Activated CD4-positive, CD25-positive, alpha-beta regulatory T cell treated with anti-CD3 and anti-CD28 coated beads, Interleukin-2, amount 50 U/mL, for 16 hours (primary cell): ENCODE data around the gene SERPINF2.
"Not testable (repeated sequence)": the region's sequence is repeated elsewhere in the genome, so short reads cannot be mapped to it uniquely, and the experiment has no call there.

Source experiments
- DNase-seq: peaks from one replicate; pipeline ENCODE4 v3.0.0-alpha.2; 2020; ENCODE audit warnings: low read depth, low spot score

Gene SERPINF2

DNA sequence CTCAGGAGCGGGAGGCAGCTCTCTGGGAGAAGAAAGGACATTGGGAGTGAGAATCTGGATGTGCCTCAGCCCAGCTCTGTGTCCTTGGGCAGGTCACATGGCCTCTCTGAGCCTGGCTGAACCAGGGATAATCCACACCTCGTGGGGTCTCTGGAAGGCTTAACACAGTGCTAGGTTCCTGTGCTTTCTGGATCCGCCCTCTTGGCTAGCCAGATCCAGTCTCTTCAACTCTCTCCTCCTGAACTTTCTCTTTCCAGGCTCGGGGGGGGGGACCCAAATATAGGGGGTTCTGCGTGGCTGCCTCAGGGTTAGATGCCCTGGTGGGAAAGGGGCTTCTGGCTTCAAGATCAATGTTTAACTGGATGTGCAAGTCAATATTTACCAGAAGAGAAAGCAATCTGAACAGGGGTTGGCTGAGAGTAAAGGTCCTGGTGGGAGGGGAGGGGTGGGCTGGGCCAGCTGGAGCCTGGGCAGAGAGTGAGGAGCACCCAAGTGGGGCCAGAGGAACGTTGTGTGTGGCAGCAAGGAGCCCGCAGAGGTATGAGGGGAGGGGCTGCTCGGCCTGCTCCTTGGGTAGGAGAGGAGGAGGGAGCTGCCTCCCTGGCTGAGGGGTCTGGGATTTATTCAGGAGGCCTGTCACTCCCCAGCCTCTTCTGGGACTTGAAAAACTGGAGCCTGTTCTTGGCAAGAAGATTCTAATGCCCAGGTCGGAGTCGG is at the start of gene SERPINF2:
Gene SERPINF2 (plus strand): TSS at position 501 of the 717 bp plus-strand sequence. CDS start 2,125 bp downstream, outside the sequence.
- no peak for DNase-seq

DNA sequence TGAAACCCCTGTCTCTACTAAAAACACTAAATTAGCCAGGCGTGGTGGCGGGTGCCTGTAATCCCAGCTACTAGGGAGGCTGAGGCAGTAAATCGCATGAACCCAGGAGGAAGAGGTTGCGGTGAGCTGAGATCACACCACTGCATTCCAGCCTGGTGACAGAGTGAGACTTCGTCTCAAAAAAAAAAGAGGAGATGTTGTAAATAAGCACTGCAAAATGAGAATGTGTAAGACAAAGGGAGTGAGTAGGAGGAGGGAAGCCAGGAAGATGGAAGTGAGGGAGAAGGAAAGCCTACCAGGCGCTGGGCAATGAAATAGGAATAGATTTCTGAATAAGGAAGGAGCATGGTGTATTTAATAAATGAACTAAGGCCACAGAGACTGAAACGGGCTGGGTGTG is 49.3 kb upstream of the SERPINF2 start:
- DNase-seq, result no peak

DNA sequence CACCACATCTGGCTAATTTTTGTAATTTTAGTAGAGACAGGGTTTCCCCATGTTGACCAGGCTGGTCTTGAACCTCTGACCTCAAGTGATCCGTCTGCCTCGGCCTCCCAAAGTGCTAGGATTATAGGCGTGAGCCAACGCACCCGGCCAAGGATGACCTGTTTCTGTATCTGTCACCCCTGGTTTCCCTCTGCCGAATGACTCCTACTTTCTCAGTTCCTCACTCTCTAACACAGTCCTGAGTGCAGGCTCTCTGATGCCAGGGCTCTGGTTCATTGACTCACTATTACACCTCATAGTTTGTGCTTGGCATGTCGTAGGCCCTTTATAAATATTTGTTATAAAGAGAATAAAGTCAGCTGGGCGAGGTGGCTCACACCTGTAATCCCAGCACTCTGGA is 47.3 kb upstream of the SERPINF2 start:
- no peak for DNase-seq

DNA sequence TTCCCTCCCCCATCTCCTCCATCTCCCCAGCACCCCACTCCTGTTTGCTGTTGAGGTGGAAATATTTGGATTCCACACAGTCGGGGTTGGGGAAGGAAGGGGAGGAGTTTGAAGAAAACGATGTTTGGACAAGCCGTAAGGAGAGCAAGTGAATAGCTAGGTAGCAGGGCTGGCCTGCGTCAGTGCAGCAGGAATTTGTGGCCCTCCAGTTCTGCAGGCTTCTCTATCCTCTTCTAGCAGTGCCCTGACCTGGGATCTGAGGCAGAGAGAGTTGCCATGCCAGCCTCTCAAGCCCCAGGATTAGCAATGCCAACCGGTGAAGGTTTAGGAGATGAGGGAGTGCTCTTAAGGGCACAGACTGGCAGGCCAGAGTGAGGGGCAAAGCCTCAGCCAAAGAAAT is 45.0 kb upstream of the SERPINF2 start:
- DNase-seq, result no peak

DNA sequence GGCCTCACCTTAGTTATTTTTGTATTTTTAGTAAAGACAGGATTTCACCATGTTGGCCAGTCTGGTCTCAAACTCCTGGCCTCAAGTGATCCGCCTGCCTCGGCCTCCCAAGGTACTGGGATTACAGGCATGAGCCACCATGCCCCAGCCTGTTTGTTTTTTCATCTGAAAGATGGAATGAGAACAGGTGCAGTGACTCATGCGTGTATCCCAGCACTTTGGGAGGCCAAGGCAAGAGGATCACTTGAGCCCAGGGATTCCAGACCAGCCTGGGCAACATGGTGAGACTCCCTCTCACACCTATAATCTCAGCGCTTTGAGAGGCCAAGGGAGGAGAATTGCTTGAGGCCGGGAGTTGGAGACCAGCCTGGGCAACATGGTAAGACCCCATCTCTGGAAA is 42.8 kb upstream of the SERPINF2 start:
- DNase-seq, result not testable (repeated sequence)

DNA sequence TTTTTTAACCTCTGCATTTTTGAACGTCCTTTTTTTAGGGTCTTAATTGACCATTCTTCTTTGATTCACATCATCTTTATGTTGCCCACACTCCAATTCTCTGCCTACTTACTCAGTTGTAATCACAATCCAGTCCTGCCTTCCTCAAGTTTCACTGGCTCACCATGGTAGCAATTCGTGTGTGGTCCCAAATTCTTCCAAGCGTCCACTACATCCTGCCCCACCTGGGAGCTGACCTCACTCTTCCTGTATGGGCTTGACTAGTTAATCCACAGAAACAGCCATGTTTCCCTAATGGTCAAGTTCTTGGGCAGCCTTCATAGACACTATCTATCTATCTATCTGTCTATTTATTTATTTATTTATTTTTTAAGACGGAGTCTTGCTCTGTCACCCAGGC is 39.6 kb upstream of the SERPINF2 start:
- no peak for DNase-seq

DNA sequence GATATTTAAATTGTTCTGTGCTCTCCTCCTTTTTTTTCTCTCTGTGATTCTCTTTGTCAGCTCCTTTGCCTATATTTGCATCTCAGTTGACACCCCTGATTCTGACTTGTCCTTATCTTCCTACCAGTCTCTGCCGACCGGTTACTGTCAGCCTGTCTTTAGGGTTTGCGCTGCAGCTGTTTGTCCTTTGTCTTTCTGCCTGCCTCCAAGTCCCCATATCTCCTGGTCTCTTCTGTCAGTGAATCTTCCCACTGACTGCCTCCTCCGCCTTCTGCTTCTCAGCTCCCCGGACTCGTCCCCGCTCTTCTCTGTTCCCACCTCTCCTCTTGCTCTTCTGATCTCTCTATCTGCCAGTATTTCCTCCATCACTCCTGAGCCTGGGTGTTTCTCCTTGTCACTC is 37.7 kb upstream of the SERPINF2 start:
- DNase-seq, result no peak

DNA sequence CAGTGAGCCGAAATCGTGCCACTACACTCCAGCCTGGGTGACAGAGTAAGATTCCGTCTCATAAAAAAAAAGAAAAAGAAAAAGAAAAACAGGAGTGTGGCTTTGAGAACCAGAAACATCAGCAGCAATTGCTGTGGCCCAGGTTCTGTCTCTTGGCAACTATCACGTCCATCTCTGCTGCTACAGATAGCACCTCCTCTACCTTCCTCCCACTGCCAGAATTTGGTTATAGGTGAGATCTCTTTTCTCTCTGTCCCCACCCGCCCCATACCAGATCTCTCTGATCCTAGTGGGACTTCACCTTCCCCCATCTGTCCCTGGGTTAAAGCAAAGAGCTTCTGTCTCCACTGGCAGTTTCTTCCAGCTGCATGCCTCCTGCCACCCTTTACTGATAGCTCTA is 35.6 kb upstream of the SERPINF2 start:
- no peak for DNase-seq

DNA sequence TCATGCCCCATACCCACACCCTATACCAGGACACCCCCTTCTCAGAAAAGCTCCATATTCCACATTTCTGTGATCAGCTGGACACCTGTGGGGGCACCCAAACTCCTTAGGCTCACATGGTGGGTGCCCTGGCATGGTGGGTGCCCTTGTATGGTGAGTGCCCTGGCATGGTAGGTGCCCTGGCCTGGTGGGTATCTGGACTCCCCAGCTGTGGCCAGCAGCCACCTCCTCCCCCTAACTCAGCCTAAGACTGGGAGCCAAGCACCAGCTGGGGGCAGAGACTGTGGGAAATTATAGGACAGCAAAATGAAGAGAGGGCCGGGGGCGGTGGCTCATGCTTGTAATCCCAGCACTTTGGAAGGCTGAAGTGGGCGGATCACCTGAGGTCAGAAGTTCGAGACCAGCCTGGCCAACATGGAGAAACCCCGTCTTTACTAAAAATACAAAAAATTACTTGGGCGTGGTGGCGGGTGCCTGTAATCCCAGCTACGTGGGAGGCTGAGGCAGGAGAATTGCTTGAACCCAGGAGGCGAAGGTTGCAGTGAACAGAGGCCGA is 33.8 kb upstream of the SERPINF2 start:
- not testable (repeated sequence) for DNase-seq

DNA sequence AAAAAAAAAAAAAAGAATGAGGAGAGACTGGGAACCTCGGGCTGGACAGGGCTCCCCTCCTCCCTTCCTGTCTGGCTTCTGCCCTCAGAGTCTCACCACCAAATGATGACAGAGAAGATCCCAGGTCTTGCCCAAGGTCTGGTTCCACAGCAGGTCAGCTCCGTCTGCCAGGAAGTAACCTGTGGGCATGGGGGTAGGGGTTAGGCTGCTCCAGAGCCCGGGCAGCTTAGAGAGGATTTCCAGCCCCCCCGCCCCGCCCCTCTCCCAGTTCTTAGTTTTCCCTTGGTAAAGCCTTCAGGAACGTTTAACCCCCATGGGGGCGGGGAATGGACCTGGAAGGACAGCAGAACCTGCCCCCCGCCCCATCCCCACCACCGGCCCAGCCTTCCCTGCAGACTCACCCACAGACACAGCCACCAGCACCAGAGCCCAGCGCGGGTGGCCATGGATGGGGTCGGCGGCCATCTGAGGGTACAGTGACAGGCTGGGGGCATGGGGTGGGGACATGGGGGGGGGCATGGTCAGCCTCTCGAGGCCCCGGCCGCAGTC is 33.2 kb upstream of the SERPINF2 start:
- no peak for DNase-seq

DNA sequence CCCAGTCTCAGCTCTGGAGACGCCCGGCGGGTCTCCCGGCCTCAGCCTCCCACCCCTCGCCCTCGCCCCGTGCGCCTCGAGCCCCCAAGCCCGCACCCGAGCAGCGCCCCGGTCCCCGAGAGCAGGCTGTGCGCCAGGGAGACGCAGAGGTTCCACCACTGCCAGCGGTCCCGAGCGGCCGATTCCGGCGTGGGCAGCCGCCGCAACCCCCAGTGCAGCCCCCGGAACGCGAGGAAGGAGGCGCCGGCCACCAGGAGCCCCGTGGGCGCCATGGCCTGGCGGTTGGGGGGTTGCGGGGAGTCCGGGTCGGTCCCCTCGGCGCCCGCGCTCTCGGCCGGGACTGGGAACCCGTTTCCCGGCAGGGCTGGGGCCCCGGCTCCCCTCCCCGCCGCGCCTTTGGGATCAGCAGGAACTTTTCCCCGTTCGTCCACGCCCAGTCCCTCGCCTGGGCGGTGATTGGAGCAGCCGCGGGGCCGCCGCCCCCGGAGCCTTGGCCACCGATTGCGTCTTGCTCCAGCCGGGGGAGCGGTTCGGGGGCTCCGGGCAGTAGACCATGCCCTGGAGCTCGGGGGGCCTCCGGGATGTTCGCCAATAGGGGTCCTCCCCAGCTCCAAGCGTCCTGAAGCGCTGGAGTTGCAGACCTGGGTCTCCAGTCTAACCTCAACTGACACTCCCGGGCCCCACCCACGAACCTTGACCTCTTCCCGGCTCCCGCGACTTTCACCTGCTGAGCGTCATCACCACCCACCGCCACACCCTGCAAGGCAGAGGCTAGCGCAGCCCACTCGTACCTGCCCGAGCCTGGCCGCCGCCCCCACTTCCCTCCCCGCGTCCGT is 32.5 kb upstream of the SERPINF2 start, which contains the start of gene TLCD2:
Gene TLCD2 (minus strand): TSS at position 407 of the 836 bp plus-strand sequence. CDS start 135 bp downstream, at position 272.
- DNase-seq, result no peak

DNA sequence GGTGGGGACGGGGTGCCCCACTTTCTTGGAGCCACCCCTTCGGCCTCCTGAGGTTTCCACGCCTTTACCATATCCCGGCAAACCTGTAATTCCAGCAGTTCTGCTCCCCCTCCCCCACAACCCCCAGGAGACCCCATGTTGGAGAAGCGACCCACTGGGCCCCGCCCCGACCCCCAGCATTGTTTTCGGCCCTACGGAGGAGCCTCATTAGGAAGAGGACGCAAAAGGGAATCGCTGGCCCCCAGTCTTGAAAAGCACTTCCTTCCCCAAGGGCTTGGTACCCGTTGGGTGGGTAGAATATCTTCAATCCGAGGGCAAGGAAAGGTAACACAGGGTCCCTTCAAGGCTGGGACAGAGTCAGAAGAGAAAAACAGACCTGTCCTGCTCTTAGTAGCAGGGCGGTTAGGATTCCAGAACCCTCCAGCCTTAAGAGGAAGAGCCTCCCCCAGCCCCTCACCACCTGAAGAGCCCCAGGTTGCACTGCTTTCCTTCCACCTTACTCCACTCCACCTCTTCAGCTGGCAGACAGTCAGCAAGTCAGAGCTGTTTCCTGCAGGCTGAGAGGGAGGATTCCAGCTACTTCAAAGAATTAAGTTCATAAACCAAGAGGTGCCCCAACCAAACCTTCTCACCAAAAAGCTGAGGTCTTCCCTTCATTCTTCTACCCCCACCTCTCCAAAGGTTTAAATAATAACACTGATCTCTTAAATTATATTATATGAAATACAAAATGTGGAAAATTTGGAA is 31.7 kb upstream of the SERPINF2 start:
- DNase-seq, result no peak

DNA sequence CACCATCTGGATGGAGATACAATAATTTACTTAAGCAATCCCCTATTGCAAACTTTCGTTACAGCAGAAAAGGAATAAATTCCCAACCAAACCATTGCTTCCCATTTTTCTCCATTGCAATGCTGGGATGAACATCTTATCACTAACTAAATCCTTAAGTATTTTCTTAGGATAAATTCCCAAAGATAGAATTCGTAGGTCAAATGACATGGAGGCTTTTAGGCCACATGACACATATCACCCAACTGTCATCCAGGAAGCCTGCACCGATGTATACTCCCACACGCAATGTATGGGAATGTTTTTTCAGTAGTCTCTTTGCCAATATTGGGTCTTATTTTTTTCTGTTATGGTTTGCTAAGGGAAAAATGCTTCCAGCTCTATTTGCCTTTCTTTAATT is 30.9 kb upstream of the SERPINF2 start:
- no peak for DNase-seq

DNA sequence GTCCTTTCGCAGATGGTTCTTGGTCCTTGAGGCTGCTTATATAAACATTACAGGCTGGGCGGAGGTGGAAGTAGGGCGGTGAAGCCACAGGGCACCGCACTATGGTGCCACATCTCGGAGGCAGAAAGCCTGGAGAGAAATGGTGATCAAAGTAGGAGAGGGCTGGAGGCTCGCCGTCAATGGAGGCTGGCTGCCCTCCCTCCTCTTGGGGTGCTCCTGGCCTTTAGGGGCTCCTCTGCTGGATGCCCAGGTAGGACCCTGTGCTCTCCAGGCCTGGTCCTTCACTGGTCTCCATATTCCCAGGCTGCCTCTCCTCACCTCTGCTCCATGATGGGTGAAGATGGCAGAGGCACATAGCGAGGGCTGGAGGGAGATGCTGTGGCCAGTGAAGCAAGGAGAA is 30.4 kb upstream of the SERPINF2 start:
- no peak for DNase-seq

DNA sequence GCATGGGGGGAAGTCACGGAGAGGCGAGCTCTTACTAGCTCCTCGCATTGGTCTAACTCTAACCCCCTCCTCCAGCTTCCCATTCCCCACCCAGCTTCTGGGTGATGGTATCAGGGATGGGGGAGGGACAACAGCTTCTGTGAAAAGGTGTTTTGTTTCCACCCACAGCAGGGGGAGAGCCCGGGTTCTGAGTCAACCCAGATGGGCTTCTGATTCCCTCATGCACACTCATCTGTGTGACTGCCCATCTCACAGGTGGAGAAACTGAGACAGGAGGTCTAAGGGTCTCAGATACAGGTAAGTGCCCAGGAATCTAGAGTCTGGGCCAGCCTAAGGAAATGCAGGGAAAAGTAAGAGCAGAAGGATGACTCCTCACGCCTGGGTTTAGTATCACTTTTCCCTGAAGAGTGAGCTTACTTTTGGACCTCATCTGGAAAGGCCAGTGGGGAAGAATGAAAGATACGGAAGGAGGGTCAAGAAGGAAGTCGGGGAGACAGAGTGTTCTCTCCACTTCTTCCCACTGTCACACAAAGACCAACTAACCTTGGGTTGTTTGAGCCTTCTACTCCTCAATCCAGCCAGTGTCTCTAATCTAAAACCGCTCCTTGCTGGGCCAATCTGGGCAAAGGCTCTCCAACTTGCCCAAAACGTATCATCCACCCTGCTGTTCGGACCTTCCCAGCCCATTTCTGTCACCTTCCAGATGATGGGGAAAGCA is 29.4 kb upstream of the SERPINF2 start:
- no peak for DNase-seq

DNA sequence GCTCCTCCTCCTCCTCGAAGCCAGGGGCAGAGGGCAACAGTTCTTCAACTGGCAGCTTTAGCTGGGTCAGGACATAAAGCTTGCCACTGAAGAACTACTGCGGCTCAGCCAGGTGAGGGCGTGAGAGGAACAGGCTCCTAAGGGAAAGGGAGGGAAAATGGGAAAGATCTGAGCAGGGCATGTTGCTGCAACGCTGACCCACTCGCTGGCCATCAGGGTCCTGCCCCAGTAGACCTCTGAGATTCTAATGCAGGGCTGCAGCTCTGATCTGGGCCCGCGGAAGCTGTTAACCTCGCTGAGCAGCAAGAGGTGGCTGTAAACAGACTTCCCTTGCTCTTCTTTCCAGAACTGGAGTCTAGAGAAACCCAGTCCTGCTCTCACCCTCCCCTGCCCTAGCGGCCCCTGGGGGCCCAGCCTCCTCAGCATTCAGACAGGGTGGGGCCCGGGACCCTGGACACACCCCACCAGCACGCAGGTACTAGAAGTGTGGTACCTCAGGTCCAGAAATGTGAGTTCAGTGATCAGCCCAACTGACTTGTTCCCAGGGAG is 28.7 kb upstream of the SERPINF2 start:
- no peak for DNase-seq

DNA sequence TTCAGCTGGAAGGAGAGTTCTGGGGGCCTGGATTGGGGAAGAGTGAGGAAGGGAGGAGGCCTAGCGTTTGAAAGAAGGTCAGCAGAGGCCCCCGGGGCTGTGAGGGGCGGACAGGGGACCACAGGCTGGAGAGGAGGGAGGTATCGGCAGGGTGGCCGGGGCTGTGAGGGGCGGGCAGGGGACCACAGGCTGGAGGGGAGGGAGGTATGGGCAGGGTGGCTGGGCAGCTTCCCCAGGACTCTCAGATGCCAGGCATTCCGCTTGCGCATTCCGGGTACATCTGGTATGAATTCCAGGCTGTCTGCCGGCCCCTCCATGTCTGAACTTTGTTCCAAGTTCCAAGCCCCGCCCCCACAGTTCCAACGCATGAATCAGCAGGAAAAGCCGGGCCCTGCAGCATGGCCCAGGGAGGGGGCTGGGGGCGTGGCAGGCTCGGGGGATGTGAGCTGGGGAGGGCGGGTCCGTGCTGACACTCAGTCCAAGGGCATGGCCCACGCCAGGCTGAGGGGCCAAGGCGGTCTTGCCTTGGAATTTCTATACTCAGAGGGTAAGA is 28.2 kb upstream of the SERPINF2 start:
- DNase-seq, result no peak

DNA sequence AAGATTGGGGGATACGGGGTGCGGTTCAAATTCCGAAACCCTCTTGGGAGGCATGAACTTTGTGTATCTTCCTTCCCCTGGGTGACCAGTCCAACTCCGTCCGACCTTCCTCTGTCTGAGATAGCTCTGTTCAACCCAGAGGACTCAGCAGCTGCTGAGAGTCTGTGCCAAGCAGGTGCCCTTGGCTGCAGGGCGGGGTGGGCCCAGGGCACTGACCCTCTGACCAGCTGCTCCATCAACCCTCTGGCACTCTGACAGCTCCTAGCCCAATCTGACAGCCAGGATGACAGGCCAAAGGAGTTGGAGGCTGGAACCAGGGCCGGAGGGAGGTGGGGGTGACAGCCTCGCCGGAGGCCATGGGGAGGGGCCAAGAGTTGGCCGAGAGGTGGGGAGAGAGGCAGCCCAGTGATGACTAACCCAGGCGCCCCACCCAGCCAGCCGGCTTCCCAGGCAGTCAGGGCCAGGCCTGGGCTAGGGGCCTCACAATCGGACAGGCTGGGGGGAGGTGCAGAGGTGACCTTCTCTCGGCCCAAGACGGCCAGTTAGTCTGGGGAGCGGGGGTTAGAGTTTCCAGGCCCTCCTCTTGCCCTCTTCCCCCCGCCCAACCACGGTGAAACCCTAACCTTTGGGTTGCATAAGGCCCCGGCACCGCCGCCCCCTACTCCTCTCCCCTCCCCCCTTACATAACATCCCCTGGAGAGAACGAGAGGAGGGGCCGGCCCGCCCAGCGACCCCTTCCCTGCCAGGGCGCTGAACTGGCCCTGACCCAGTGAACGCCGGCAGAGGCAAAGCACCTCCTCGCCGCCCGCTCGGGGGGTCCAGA is 27.5 kb upstream of the SERPINF2 start:
- no peak for DNase-seq

DNA sequence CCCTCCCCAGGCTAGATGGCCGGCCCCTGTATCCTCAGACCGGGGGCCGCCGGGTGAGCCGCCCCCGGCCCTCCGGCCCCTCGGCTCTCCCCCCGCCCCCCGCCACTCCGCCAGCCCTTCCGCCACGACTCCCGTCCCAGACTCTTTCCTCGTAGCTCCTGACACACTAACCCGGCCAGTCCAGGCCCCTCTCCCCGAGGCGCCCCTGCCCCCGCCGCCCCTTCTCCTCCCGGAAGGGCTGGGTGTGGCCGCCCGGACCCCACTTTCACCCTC is 26.9 kb upstream of the SERPINF2 start:
- no peak for DNase-seq
